Psoas muscle (tissue), 8 donors: ENCODE data around the gene AMOT. TPM values are rescaled to one million over a fixed set of nuclear protein-coding genes. Genes with fewer than 3 reads are reported as not detected.
A peak's percentile ranks its signal among the peaks of the same experiment; 100 is the strongest.

Source experiments
- ATAC-seq, 4 donors: fragments of 200-7000 bp; cut with Tn5 transposase; one replicate each; pipeline ENCODE4 v1.9.1; 2020; ENCODE audit warnings: moderate library complexity in 3 of 4, mild to moderate bottlenecking in 2 of 4
- DNase-seq, 2 donors: peaks; one replicate each; pipeline ENCODE4 v3.0.0-alpha.2; 2020
- H3K27ac ChIP-seq: fragments of 200-600 bp; one replicate; pipeline ENCODE4 v1.8.0; 2022
- H3K27me3 ChIP-seq, 3 donors: fragments of 200-600 bp in 1 of 3; one replicate each; pipeline versions ENCODE4 v1.6.1 to v1.8.0; 2013 to 2022; ENCODE audit warnings: low read length in 2 of 3, mild to moderate bottlenecking in 2 of 3, moderate library complexity in 1 of 3; ENCODE audit not compliant: insufficient read depth in 3 of 3
- H3K36me3 ChIP-seq, 2 donors: fragments of 200-600 bp in 1 of 2; one replicate each; pipeline versions ENCODE4 v1.6.1 to v1.8.0; 2013 to 2022; ENCODE audit warnings: low read depth in 1 of 2, mild to moderate bottlenecking in 1 of 2, moderate library complexity in 1 of 2; ENCODE audit not compliant: insufficient read depth in 1 of 2
- H3K4me1 ChIP-seq: fragments of 200-600 bp; one replicate; pipeline ENCODE4 v1.8.0; 2022
- H3K4me3 ChIP-seq: fragments of 200-600 bp; one replicate; pipeline ENCODE4 v1.8.0; 2022; ENCODE audit warnings: mild to moderate bottlenecking
- H3K9me3 ChIP-seq: fragments of 200-600 bp; one replicate; pipeline ENCODE4 v1.8.0; 2022
- WGBS, 3 donors: extraction: QIAGEN DNeasy Blood & Tissue Kit; methylation state at CpG; one replicate each; pipeline versions ENCODE4 v1.1.6 to v1.1.7; 2013; 5-methylcytosine and 5-hydroxymethylcytosine counted together
- intact Hi-C, 2 donors: fragments of 100-400 bp; cut with DNase I; formaldehyde crosslinking; loops; one replicate each; pipeline versions ENCODE4 v1.11.0 to v1.14.2; 2022
- polyA plus RNA-seq, 3 donors: library from polyadenylated mRNA; stranded (reverse); fragments of 200-250 nt; gene quantifications; one replicate each; pipeline ENCODE4 v1.2.3, GENCODE V29; 2013
- total RNA-seq, 4 donors: library from RNA; stranded (reverse); fragmentation: NEBNext Ultra II Directional in 2 of 4; extraction: Animal tissue kit (Norgen Biotek cat#: 25700) in 2 of 4; gene quantifications; one replicate each; pipeline versions ENCODE4 v1.2.1 to v1.2.4, GENCODE V29; 2021 to 2023
- TF ChIP-seq, protein P1 (sequence below): fragments of 200-600 bp; IDR thresholded peaks from one replicate; pipeline ENCODE4 v1.8.0; 2022; ENCODE audit warnings: antibody characterized with exemption
- donor health status: healthy with polysubstance abuse.
- donor health status: DM: no; HTN: no; CAD: no; lungs with moderate emphysema.
- donor health status: Bipolar disorder and iron deficiency.
- donor health status: healthy.
- donor health status: DM: yes; HTN: yes; CAD: no.
- donor health status: DM: no; HTN: no; CAD: no.
- donor health status: DM: no; HTN: no; CAD: no.
- donor health status: DM: yes; HTN: yes; CAD: no.

Gene AMOT
- total and polyA plus RNA-seq, 7 donors: 2.5 to 148 (median 72.6) TPM

GRCh38 chrX:112851806-112852205, 11.2 kb upstream of the AMOT start:
- no peak overlapping the region for H3K4me3 ChIP-seq
- no peaks in the 10 kb centered on the region for H3K4me1 ChIP-seq
- peaks cover 0 to 19% (median 0%) of the 10 kb centered on the region in 3 donors for H3K27me3 ChIP-seq
- no peaks in the 10 kb centered on the region for H3K9me3 ChIP-seq
- TF ChIP-seq, protein P1, sequence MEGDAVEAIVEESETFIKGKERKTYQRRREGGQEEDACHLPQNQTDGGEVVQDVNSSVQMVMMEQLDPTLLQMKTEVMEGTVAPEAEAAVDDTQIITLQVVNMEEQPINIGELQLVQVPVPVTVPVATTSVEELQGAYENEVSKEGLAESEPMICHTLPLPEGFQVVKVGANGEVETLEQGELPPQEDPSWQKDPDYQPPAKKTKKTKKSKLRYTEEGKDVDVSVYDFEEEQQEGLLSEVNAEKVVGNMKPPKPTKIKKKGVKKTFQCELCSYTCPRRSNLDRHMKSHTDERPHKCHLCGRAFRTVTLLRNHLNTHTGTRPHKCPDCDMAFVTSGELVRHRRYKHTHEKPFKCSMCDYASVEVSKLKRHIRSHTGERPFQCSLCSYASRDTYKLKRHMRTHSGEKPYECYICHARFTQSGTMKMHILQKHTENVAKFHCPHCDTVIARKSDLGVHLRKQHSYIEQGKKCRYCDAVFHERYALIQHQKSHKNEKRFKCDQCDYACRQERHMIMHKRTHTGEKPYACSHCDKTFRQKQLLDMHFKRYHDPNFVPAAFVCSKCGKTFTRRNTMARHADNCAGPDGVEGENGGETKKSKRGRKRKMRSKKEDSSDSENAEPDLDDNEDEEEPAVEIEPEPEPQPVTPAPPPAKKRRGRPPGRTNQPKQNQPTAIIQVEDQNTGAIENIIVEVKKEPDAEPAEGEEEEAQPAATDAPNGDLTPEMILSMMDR: no peak
- WGBS, 3 donors: 10 to 29% (median 26%) methylated on average over 4 of the region's 4 CpGs
- intact Hi-C loops: no loop called here
- H3K27ac ChIP-seq: no peak overlapping the region
- DNase-seq: no peak
- H3K36me3 ChIP-seq: no peaks in the 10 kb centered on the region
- ATAC-seq: no peak

- H3K4me3 ChIP-seq: no peak overlapping the region
- no peak for DNase-seq
- intact Hi-C loops: no loop called here
- H3K36me3 ChIP-seq: no peaks in the 10 kb centered on the region
- peaks cover 0 to 19% (median 0%) of the 10 kb centered on the region in 3 donors for H3K27me3 ChIP-seq
- no peaks in the 10 kb centered on the region for H3K9me3 ChIP-seq
- no peak for ATAC-seq
- 59 to 86% (median 70%) methylated on average over 2 of the region's 2 CpGs for WGBS, 3 donors
- no peak overlapping the region for H3K27ac ChIP-seq
- no peaks in the 10 kb centered on the region for H3K4me1 ChIP-seq
- TF ChIP-seq, protein P1: no peak
These were observed 10.6 kb upstream of the AMOT start for GRCh38 chrX:112851161-112851779.

GRCh38 chrX:112849016-112849415, 8.4 kb upstream of the AMOT start:
- Histone ChIP-seq H3K4me3 (no peak overlapping the region), H3K27ac (no peak overlapping the region), H3K27me3 (peaks cover 0 to 19% (median 0%) of the 10 kb centered on the region in 3 donors), H3K36me3 (no peaks in the 10 kb centered on the region), H3K4me1 (no peaks in the 10 kb centered on the region), H3K9me3 (no peaks in the 10 kb centered on the region)
- TF ChIP-seq, protein P1: no peak
- DNase-seq: peak in 1 of 2 donors; percentile 18
- intact Hi-C loops: no loop called here
- ATAC-seq: no peak

DNA sequence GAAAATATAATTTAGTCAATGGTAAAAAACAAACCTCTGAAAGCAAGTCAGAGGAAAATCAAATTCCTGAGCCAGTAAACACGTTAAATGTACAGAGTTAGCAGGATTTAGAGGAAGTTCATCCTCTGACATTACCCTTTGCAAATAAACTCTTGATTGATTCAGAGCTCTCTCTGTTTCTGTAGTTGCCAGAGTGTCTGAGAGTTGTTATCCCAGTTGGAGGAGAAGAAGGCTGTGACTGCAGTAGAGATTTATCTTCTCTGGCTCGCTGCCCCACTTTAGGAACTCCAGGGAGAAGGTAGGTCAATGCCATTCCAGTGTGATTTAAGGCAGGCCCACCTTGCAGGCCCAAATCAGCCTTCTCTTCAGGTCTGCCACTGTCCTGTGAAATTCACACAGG, 6.2 kb upstream of the AMOT start:
- H3K27ac ChIP-seq: no peak overlapping the region
- DNase-seq (no peak), ATAC-seq (no peak)
- TF ChIP-seq, protein P1: no peak
- 42 to 59% (median 46%) methylated on average over 2 of the region's 2 CpGs for WGBS, 3 donors
- peaks cover 0 to 20% (median 0%) of the 10 kb centered on the region in 3 donors for H3K27me3 ChIP-seq
- intact Hi-C loops: no loop called here
- H3K4me1 ChIP-seq: no peaks in the 10 kb centered on the region
- no peaks in the 10 kb centered on the region for H3K9me3 ChIP-seq
- H3K4me3 ChIP-seq: no peak overlapping the region
- H3K36me3 ChIP-seq: no peaks in the 10 kb centered on the region

DNA sequence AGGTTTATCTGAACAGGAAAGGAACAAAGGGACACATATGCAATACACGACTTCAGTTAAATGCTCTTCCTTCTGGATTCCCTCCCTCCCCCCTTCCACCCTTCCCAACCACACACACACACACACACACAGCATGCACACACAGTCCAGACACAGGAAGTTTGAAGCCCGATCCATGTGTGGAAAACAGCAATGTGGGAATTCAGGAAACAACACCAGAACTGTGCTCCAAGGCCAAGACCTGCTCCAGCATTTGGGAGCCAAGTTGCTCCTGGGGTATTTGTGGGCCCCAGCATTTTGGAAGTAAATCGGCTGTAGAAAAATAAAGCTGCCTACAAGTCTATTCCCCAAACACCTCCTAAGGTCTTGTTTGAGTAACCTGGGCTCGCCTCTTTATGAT, 5.6 kb upstream of the AMOT start:
- H3K9me3 ChIP-seq: no peaks in the 10 kb centered on the region
- ATAC-seq (no peak), DNase-seq (no peak)
- WGBS, 3 donors: 33 to 54% (median 43%) methylated on average over 4 of the region's 4 CpGs
- no peaks in the 10 kb centered on the region for H3K4me1 ChIP-seq
- TF ChIP-seq, protein P1: no peak
- intact Hi-C loops: no loop called here
- H3K27ac ChIP-seq: no peak overlapping the region
- H3K4me3 ChIP-seq: no peak overlapping the region
- no peaks in the 10 kb centered on the region for H3K36me3 ChIP-seq
- peaks cover 0 to 24% (median 0%) of the 10 kb centered on the region in 3 donors for H3K27me3 ChIP-seq
